HG02870 (cell line): ENCODE measurements around the gene LRP3.
"Not testable (repeated sequence)": the region's sequence is repeated elsewhere in the genome, so short reads cannot be mapped to it uniquely, and the experiment has no call there.

ENCODE experiments used
- ATAC-seq: cut with Tn5 transposase; IDR thresholded peaks from one replicate; pipeline ENCODE4 v1.9.1; 2021; ENCODE audit warnings: mild to moderate bottlenecking, moderate library complexity; ENCODE audit not compliant: unreplicated experiment

LRP3 gene

GRCh38 chr19:33201886-33202545, 7.9 kb downstream of the LRP3 start:
- ATAC-seq = no peak

GRCh38 chr19:33202546-33203507, 8.7 kb downstream of the LRP3 start:
- no peak for ATAC-seq

- no peak for ATAC-seq
Measured at GRCh38 chr19:33203529-33203928, 9.4 kb downstream of the LRP3 start.

GRCh38 chr19:33204136-33204973, 10.2 kb downstream of the LRP3 start:
- ATAC-seq = no peak

- ATAC-seq = no peak
Measured at GRCh38 chr19:33205110-33205509, 11.0 kb downstream of the LRP3 start.

GRCh38 chr19:33205531-33206260, 11.6 kb downstream of the LRP3 start:
- no peak for ATAC-seq

- ATAC-seq = no peak
Measured at GRCh38 chr19:33206261-33207039, 12.3 kb downstream of the LRP3 start.

- no peak for ATAC-seq
Measured at GRCh38 chr19:33207040-33207620, 13.0 kb downstream of the LRP3 start.

- no peak for ATAC-seq
Measured at GRCh38 chr19:33207903-33208302, 13.8 kb downstream of the LRP3 start.

- ATAC-seq = no peak
Measured at GRCh38 chr19:33208371-33208895, 14.3 kb downstream of the LRP3 start.

- no peak for ATAC-seq
Measured at GRCh38 chr19:33208904-33209849, 15.0 kb downstream of the LRP3 start.

- ATAC-seq = not testable (repeated sequence)
Measured at GRCh38 chr19:33209850-33210230, 15.7 kb downstream of the LRP3 start.

GRCh38 chr19:33210266-33210940, 16.3 kb downstream of the LRP3 start:
- ATAC-seq = no peak

GRCh38 chr19:33211794-33212435, 17.8 kb downstream of the LRP3 start:
- ATAC-seq = no peak

- ATAC-seq = no peak
Measured at GRCh38 chr19:33212436-33213172, 18.5 kb downstream of the LRP3 start.

- no peak for ATAC-seq
Measured at GRCh38 chr19:33214596-33214995, 20.5 kb downstream of the LRP3 start.
